HEK293 (cell line): ENCODE results near the gene ZNF577.

Experiments
- CTCF ChIA-PET: fragments of 350-600 bp; formaldehyde crosslinking; extraction: SDS; loops from one replicate; lab custom pipeline; 2021; ENCODE audit warnings: antibody characterized with exemption; lab: Yijun Ruan, JAX
- POLR2A ChIA-PET: fragments of 300-600 bp; formaldehyde crosslinking; extraction: SDS; loops from one replicate; lab custom pipeline; 2020; ENCODE audit warnings: antibody characterized with exemption, inconsistent platforms; lab: Yijun Ruan, JAX
- H3K27ac ChIP-seq: fragments of 200-500 bp; sonication (Bioruptor generic); 2 replicates; pipeline ENCODE4 v1.5.1; 2014; ENCODE audit warnings: low read depth, low read length, control low read depth, inconsistent platforms; ENCODE audit errors: extremely low read depth
- H3K36me3 ChIP-seq, 2 experiments: fragments of 200-500 bp in 1 of 2; sonication (Bioruptor generic) in 1 of 2; 1 replicate in 1 of 2; 2 replicates in 1 of 2; pipeline ENCODE4 v1.5.1; 2014 to 2017; ENCODE audit warnings: inconsistent platforms in 2 of 2, low read length in 2 of 2; ENCODE audit not compliant: control insufficient read depth in 2 of 2, insufficient read depth in 1 of 2
- H3K4me1 ChIP-seq: fragments of 200-500 bp; sonication (Bioruptor generic); 2 replicates; pipeline ENCODE4 v1.5.1; 2014; ENCODE audit warnings: mild to moderate bottlenecking, low read length, inconsistent platforms; ENCODE audit not compliant: control insufficient read depth, insufficient read depth
- H3K4me3 ChIP-seq: 2 replicates; pipeline ENCODE4 v1.5.1; 2011; ENCODE audit warnings: low read depth, mild to moderate bottlenecking, control low read depth, low read length, moderate library complexity
- H3K9me3 ChIP-seq: fragments of 200-500 bp; sonication (Bioruptor generic); 2 replicates; pipeline ENCODE4 v1.5.1; 2014; ENCODE audit warnings: low read depth, low read length, inconsistent platforms; ENCODE audit not compliant: control insufficient read depth, insufficient read depth
- HOXD13 ChIP-seq: sonication (generic); formaldehyde crosslinking; IDR thresholded peaks from 2 replicates; pipeline ENCODE4 v1.8.0; 2022; ENCODE audit warnings: missing genetic modification reagents, borderline replicate concordance
- KLF7 ChIP-seq: fragments of 450-650 bp; formaldehyde crosslinking; IDR thresholded peaks from 2 replicates; pipeline ENCODE4 v1.5.1; 2016; ENCODE audit warnings: missing biosample characterization, missing genetic modification characterization, borderline replicate concordance
- MYNN ChIP-seq: fragments of 450-650 bp; formaldehyde crosslinking; IDR thresholded peaks from 2 replicates; pipeline ENCODE4 v1.5.1; 2016; ENCODE audit warnings: missing biosample characterization, missing genetic modification characterization, borderline replicate concordance
- SALL2 ChIP-seq: fragments of 450-650 bp; formaldehyde crosslinking; IDR thresholded peaks from 2 replicates; pipeline ENCODE4 v1.5.0; 2017; ENCODE audit warnings: missing biosample characterization, mild to moderate bottlenecking, missing genetic modification characterization, borderline replicate concordance
- ZFHX2 ChIP-seq: fragments of 450-650 bp; formaldehyde crosslinking; conservative IDR thresholded peaks from 2 replicates; pipeline ENCODE4 v1.5.1; 2016; ENCODE audit warnings: missing biosample characterization, missing genetic modification characterization
- ZNF132 ChIP-seq: fragments of 450-650 bp; formaldehyde crosslinking; IDR thresholded peaks from 2 replicates; pipeline ENCODE4 v1.5.1; 2017; ENCODE audit warnings: missing biosample characterization, missing genetic modification characterization, borderline replicate concordance
- ZNF174 ChIP-seq: fragments of 450-650 bp; formaldehyde crosslinking; IDR thresholded peaks from 2 replicates; pipeline ENCODE4 v1.5.0; 2017; ENCODE audit warnings: missing biosample characterization, mild to moderate bottlenecking, missing genetic modification characterization
- ZNF302 ChIP-seq: fragments of 450-650 bp; formaldehyde crosslinking; IDR thresholded peaks from 2 replicates; pipeline ENCODE4 v1.5.1; 2016; ENCODE audit warnings: missing biosample characterization, missing genetic modification characterization, low read depth
- ZNF311 ChIP-seq: fragments of 450-650 bp; formaldehyde crosslinking; IDR thresholded peaks from 2 replicates; pipeline ENCODE4 v1.5.1; 2017; ENCODE audit warnings: missing biosample characterization, missing genetic modification characterization, borderline replicate concordance
- ZNF350 ChIP-seq: fragments of 450-650 bp; formaldehyde crosslinking; IDR thresholded peaks from 2 replicates; pipeline ENCODE4 v1.5.0; 2017; ENCODE audit warnings: missing biosample characterization, mild to moderate bottlenecking, missing genetic modification characterization
- ZNF426 ChIP-seq: fragments of 450-650 bp; formaldehyde crosslinking; IDR thresholded peaks from 2 replicates; pipeline ENCODE4 v1.5.1; 2017; ENCODE audit warnings: missing biosample characterization, missing genetic modification characterization, mild to moderate bottlenecking, inconsistent platforms, moderate library complexity
- ZNF555 ChIP-seq: fragments of 450-650 bp; formaldehyde crosslinking; conservative IDR thresholded peaks from 2 replicates; pipeline ENCODE4 v1.5.1; 2017; ENCODE audit warnings: missing biosample characterization, mild to moderate bottlenecking, missing genetic modification characterization, inconsistent platforms
- ZNF629 ChIP-seq: fragments of 450-650 bp; formaldehyde crosslinking; IDR thresholded peaks from 2 replicates; pipeline ENCODE4 v1.5.1; 2017; ENCODE audit warnings: missing biosample characterization, missing genetic modification characterization
- TF ChIP-seq, protein P1 (sequence below): fragments of 450-650 bp; formaldehyde crosslinking; IDR thresholded peaks from 2 replicates; pipeline ENCODE4 v1.5.1; 2016; ENCODE audit warnings: missing biosample characterization, missing genetic modification characterization
- TF ChIP-seq, protein P2 (sequence below): fragments of 450-650 bp; formaldehyde crosslinking; IDR thresholded peaks from 2 replicates; pipeline ENCODE4 v1.5.1; 2016; ENCODE audit warnings: missing biosample characterization, missing genetic modification characterization, borderline replicate concordance
- TF ChIP-seq, protein P3 (sequence below): IDR thresholded peaks from 2 replicates; pipeline ENCODE4 v1.6.1; 2011; ENCODE audit warnings: mild to moderate bottlenecking, low read depth, low read length, borderline replicate concordance

Gene ZNF577

DNA sequence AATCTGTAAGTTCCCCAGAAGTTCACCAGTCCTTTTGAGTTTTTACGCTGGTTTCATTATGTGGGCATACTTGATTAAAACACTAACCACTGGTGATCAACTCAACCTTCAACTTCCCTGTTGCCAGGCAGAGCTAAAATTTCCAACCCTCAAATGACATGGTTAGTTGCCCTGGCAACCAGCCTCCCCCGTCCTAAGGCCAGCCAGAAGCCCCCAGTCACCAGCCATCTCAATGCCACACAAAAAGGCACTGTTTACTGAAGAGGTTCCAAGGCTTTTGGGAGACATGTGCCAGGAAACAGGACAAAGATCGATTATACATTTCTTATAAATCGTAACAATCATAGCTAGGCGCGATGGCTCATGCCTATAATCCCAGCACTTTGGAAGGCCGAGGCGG, 15.4 kb upstream of the ZNF577 start:
- TF ChIP-seq ZNF350 (tag by site-specific recombination) (no peak), ZFHX2 (tag by site-specific recombination) (no peak), ZNF174 (tag by site-specific recombination) (no peak), ZNF426 (tag by site-specific recombination) (no peak), ZNF311 (tag by site-specific recombination) (no peak), ZNF629 (no peak), SALL2 (tag by site-specific recombination) (no peak), HOXD13 (CRISPR knock-in tag) (no peak), MYNN (tag by site-specific recombination) (no peak), ZNF555 (tag by site-specific recombination) (no peak), KLF7 (tag by site-specific recombination) (no peak)
- TF ChIP-seq, protein P1, sequence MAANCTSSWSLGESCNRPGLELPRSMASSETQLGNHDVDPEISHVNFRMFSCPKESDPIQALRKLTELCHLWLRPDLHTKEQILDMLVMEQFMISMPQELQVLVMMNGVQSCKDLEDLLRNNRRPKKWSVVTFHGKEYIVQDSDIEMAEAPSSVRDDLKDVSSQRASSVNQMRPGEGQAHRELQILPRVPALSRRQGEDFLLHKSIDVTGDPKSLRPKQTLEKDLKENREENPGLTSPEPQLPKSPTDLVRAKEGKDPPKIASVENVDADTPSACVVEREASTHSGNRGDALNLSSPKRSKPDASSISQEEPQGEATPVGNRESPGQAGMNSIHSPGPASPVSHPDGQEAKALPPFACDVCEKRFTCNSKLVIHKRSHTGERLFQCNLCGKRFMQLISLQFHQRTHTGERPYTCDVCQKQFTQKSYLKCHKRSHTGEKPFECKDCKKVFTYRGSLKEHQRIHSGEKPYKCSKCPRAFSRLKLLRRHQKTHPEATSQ (tag by site-specific recombination) = no peak
- ChIA-PET CTCF (no interaction called here), POLR2A (interaction anchor here (0.5 kb wide), 1 partner anchor 390 kb away, joined by 3 read pairs; no protein-coding TSS in a partner anchor)
- Histone ChIP-seq H3K4me3 (no peak overlapping the region), H3K36me3 (peaks cover 25 to 47% of the 10 kb centered on the region in 2 experiments), H3K9me3 (peaks cover 4% of the 10 kb centered on the region; the same call in 1 of the 2 replicates), H3K4me1 (no peaks in the 10 kb centered on the region), H3K27ac (no peak overlapping the region)

DNA sequence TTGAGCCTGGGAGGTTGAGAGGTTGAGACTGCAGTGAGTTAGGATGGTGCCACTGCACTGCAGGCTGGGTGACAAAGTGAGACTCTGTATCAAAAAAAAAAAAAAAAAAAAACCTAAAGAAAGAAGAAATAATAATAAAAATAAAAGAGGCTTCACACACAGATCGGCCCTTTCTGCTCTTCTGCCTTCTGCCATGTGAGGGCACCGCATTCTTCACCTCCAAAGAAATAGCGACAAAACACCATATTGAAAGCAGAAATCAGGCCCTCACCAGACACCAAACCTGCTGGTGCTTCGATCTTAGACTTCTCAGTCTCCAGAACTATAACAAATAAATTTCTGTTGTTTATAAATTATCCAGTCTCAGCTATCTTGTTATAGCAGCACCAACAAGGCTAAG, 14.1 kb upstream of the ZNF577 start:
- Histone ChIP-seq H3K9me3 (peaks cover 4% of the 10 kb centered on the region; the same call in 1 of the 2 replicates), H3K4me1 (no peaks in the 10 kb centered on the region)
- TF ChIP-seq, protein P2, sequence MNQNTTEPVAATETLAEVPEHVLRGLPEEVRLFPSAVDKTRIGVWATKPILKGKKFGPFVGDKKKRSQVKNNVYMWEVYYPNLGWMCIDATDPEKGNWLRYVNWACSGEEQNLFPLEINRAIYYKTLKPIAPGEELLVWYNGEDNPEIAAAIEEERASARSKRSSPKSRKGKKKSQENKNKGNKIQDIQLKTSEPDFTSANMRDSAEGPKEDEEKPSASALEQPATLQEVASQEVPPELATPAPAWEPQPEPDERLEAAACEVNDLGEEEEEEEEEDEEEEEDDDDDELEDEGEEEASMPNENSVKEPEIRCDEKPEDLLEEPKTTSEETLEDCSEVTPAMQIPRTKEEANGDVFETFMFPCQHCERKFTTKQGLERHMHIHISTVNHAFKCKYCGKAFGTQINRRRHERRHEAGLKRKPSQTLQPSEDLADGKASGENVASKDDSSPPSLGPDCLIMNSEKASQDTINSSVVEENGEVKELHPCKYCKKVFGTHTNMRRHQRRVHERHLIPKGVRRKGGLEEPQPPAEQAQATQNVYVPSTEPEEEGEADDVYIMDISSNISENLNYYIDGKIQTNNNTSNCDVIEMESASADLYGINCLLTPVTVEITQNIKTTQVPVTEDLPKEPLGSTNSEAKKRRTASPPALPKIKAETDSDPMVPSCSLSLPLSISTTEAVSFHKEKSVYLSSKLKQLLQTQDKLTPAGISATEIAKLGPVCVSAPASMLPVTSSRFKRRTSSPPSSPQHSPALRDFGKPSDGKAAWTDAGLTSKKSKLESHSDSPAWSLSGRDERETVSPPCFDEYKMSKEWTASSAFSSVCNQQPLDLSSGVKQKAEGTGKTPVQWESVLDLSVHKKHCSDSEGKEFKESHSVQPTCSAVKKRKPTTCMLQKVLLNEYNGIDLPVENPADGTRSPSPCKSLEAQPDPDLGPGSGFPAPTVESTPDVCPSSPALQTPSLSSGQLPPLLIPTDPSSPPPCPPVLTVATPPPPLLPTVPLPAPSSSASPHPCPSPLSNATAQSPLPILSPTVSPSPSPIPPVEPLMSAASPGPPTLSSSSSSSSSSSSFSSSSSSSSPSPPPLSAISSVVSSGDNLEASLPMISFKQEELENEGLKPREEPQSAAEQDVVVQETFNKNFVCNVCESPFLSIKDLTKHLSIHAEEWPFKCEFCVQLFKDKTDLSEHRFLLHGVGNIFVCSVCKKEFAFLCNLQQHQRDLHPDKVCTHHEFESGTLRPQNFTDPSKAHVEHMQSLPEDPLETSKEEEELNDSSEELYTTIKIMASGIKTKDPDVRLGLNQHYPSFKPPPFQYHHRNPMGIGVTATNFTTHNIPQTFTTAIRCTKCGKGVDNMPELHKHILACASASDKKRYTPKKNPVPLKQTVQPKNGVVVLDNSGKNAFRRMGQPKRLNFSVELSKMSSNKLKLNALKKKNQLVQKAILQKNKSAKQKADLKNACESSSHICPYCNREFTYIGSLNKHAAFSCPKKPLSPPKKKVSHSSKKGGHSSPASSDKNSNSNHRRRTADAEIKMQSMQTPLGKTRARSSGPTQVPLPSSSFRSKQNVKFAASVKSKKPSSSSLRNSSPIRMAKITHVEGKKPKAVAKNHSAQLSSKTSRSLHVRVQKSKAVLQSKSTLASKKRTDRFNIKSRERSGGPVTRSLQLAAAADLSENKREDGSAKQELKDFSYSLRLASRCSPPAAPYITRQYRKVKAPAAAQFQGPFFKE = no peak
- TF ChIP-seq ZNF302 (tag by site-specific recombination) (no peak), ZNF132 (no peak)
- TF ChIP-seq, protein P3, sequence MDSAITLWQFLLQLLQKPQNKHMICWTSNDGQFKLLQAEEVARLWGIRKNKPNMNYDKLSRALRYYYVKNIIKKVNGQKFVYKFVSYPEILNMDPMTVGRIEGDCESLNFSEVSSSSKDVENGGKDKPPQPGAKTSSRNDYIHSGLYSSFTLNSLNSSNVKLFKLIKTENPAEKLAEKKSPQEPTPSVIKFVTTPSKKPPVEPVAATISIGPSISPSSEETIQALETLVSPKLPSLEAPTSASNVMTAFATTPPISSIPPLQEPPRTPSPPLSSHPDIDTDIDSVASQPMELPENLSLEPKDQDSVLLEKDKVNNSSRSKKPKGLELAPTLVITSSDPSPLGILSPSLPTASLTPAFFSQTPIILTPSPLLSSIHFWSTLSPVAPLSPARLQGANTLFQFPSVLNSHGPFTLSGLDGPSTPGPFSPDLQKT = no peak
- TF ChIP-seq, all 188 proteins: peak for 0
- ChIA-PET POLR2A (interaction anchor here (0.6 to 0.8 kb wide), 3 partner anchors 71 to 723 kb away, joined by 3 to 10 read pairs (median 6); no protein-coding TSS in a partner anchor), CTCF (interaction anchor here (0.6 kb wide), 1 partner anchor 334 kb away, joined by 3 read pairs; no protein-coding TSS in a partner anchor)
- Histone ChIP-seq H3K27ac (no peak overlapping the region), H3K4me3 (no peak overlapping the region), H3K36me3 (peaks cover 35 to 60% of the 10 kb centered on the region in 2 experiments)
